GM12874 (cell line): ENCODE results near the gene SOX6.

Source experiments
- CTCF ChIP-seq: IDR thresholded peaks from 2 replicates; pipeline ENCODE4 v1.5.1; 2011; ENCODE audit warnings: low read depth, mild to moderate bottlenecking, control low read depth, low read length, moderate library complexity; ENCODE audit not compliant: insufficient read depth

SOX6 gene

GRCh38 chr11:15988693-15989231, 367.6 kb downstream of the SOX6 start:
- TF ChIP-seq CTCF, result 0 out of 2 replicates have a peak, but pooled peaks have one; percentile 20

- TF ChIP-seq CTCF, result no peak
Observed at GRCh38 chr11:15988016-15988550, 368.3 kb downstream of the SOX6 start.

- no peak for TF ChIP-seq CTCF
Observed at GRCh38 chr11:15987046-15987445, 369.3 kb downstream of the SOX6 start.

- no peak for TF ChIP-seq CTCF
Observed at GRCh38 chr11:15985860-15986139, 370.5 kb downstream of the SOX6 start.

- TF ChIP-seq CTCF, result no peak
Observed at GRCh38 chr11:15985127-15985859, 371.1 kb downstream of the SOX6 start.

GRCh38 chr11:15981292-15981691, 375.1 kb downstream of the SOX6 start:
- TF ChIP-seq CTCF, result no peak

- TF ChIP-seq CTCF, result no peak
Observed at GRCh38 chr11:15977116-15977515, 379.2 kb downstream of the SOX6 start.
